COLO668 (cell line): ENCODE results near the gene HDDC3.

Source experiments
- DNase-seq: peaks from one replicate; lab custom pipeline; 2025; ENCODE audit not compliant: unreplicated experiment; lab: John Stamatoyannopoulos, UW

The HDDC3 gene

DNA sequence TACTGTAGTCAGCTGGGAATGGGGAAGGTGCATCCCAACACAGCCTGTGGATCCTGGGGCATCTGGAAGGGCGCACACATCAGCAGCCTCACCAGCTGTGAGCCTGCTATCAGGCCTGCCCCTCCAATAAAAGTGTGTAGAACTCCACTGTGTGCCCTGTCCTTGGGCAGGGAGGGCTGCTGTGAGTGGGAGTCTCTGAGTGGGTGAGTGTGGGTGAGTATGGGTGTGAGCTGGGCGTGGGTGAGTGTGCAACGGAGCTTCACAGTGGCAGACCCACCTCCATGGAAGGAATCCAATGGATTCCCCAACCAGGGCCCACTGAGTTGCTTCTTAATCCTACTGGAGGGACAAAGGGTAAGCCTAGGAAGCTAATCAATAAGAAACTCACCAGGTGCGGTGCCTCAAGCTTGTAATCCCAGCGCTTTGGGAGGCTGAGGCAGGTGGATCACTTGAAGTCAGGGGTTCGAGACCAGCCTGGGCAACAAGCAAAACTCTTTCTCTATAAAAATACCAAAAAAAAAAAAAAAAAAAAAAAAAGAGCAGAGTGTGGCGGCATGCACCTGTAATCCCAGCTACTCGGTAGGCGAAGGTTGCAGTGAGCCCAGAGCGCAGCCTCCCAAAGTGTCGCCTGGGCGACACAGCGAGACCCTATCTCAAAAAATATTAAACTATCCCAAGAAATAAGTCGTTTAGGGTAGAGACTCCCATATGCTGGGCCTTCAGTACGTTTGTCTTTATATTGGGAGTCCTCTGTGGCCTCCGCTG is 21.8 kb upstream of the HDDC3 start:
- DNase-seq, result no peak

DNA sequence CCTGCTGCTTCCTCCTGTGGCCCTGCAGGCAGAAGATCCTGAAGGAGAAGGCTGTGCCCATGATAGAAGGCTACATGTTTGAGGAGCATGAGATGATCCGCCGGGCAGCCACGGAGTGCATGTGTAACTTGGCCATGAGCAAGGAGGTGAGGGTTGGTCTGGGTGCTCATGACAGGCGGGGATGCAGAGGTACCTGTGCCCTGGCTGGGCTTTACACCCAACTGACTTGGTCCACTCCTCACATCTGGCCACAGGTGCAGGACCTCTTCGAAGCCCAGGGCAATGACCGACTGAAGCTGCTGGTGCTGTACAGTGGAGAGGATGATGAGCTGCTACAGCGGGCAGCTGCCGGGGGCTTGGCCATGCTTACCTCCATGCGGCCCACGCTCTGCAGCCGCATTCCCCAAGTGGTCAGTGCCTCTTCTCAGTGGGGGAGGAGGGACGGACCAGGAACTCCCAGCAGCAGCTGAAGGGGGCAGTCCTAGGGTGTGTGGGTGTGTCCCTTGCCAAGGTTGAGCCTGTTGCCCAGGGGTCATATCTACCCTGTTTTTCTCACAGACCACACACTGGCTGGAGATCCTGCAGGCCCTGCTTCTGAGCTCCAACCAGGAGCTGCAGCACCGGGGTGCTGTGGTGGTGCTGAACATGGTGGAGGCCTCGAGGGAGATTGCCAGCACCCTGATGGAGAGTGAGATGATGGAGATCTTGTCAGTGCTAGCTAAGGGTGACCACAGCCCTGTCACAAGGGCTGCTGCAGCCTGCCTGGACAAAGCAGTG is 20.7 kb upstream of the HDDC3 start:
- no peak for DNase-seq

DNA sequence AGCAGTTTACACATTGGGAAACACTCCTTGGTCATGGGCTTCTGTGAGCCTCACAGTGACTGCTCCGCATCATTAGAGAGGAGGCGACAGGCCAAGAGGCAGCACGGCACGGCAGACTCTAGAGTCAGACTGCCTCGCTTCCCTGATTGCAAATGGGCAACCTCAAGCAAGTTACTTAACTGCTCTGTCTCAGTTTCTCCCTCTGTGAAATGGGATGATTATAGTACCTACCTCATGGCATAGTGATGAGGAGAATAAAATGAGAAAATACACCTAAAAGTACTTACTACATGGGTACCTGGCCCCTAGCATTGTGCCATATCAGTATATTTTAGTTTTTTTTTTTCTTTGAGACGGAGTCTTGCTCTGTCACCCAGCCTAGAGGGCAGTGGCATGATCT is 18.3 kb upstream of the HDDC3 start:
- no peak for DNase-seq

DNA sequence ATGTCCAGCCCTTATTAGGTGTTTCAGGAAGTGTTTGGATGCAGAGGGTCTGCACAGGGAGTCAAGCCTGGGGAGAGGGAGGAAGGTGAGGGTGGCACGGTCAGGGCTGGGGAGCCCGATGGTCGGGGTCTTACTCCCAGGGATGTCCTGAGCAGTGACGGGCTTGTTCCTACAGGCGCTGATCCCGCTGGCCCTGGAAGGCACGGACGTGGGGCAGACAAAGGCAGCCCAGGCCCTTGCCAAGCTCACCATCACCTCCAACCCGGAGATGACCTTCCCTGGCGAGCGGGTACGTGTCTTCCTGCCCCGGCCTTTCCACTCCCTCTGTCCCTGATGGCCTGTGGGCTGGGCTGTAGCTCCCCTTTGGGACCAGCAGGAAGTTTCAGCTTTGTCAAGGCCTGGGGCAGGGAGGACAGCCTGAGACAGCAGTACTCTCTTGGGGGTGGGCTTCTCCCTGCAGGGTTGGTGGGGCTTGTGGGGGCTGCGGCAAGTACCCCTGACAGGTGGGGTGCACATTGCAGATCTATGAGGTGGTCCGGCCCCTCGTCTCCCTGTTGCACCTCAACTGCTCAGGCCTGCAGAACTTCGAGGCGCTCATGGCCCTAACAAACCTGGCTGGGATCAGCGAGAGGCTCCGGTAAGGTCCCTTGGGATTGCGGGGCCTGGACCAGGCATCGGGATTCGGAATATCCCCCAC is 17.8 kb upstream of the HDDC3 start:
- no peak for DNase-seq

DNA sequence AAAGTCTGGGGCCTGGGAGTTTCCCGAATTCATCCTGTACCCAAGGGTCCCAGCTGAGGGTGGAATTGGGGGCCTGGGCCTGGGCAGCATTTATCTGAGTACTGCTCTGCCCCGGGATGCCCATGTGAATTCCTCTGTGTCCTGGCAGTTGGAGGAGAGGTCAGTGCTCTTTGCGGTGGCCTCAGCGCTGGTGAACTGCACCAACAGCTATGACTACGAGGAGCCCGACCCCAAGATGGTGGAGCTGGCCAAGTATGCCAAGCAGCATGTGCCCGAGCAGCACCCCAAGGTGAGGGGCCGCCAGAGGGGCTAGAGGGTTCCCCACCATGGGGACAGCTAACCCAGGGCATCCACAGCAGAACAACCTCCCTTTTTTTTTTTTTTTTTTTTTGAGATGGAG is 16.2 kb upstream of the HDDC3 start:
- no peak for DNase-seq

DNA sequence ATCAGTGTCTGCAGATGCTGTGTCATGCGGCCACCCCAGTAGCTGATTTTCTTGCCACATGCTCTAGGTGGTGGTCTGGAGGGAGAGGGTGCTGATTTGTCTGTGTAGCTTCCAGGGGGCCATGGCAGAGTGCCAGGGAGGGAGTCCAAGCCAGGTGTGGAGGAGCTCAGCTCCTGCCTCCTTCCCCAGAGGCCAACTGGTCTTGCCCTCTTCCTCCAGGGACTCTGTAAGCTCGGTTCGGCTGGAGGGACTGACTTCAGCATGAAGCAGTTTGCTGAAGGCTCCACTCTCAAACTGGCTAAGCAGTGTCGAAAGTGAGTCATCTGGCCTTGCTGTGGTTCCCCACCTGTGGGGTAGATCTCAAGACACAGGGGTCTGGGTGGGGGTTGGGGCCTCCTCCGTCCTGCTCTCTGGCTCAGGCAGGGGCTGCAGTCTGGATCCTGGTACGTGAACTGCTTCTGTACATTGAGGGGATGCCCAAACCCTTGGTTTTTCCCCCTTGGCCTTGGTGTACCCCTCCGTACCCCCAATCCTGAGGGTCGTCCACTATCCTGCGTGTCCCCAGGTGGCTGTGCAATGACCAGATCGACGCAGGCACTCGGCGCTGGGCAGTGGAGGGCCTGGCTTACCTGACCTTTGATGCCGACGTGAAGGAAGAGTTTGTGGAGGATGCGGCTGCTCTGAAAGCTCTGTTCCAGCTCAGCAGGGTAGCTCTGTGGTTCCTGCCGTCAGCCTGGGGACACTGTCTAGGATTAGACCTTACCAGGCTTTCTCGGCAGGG is 15.4 kb upstream of the HDDC3 start:
- DNase-seq, result no peak

DNA sequence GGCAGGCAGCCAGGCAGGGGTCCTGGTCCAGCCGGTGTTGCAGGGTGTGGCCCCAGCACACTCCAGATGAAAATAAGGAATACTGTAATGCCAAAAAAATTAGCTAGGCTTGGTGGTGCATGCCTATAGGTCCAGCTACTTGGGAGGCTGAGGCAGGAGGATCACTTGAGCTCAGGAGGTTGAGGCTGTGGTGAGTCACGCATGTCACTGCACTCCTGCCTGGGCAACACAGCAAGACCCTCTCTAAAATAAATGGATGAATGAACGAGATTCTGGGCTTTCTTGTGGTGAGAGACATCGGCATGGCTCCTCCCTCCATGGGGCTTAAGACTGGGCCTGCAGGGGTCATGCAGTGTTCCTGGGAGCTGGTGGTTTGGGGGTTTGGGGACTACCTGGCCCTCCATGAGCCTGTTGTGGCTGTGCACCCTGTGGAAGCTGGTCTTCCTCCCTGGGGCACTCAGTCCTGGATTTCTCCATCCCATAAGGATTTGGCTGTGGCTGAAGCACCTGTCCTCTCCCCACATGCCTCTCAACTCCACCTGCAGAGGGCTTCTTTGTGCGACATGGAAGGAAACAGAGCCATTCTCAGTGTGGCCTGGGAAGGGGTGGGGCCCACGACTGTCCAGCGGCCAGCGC is 14.7 kb upstream of the HDDC3 start:
- no peak for DNase-seq

DNA sequence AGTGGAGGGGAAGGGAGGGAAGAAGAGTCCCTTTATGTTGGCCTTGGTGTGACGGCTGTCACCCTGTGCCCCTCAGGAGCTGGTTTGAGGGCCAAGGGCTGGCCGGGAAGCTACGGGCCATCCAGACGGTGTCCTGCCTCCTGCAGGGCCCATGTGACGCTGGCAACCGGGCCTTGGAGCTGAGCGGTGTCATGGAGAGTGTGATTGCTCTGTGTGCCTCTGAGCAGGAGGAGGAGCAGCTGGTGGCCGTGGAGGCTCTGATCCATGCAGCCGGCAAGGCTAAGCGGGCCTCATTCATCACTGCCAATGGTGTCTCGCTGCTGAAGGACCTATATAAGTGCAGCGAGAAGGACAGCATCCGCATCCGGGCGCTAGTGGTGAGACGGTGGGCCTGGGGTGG is 14.2 kb upstream of the HDDC3 start:
- no peak for DNase-seq

DNA sequence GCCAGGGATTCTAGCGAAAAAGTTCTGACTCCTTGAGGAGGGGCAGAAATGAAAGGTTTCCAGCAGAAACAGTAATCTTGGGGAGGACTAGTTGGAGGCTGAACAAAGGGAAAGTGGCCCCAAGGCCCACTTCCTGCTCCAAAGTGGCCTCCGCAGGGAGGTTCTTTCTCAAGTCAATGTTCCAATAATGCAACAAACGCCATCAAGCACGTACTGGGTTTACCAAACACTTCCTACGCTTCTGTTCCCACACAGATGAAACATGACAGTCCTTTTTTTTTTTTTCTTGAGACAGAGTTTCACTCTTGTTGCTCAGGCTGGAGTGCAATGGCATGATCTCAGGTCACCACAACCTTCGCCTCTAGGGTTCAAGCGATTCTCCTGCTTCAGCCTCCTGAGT is 12.7 kb upstream of the HDDC3 start:
- DNase-seq, result no peak

DNA sequence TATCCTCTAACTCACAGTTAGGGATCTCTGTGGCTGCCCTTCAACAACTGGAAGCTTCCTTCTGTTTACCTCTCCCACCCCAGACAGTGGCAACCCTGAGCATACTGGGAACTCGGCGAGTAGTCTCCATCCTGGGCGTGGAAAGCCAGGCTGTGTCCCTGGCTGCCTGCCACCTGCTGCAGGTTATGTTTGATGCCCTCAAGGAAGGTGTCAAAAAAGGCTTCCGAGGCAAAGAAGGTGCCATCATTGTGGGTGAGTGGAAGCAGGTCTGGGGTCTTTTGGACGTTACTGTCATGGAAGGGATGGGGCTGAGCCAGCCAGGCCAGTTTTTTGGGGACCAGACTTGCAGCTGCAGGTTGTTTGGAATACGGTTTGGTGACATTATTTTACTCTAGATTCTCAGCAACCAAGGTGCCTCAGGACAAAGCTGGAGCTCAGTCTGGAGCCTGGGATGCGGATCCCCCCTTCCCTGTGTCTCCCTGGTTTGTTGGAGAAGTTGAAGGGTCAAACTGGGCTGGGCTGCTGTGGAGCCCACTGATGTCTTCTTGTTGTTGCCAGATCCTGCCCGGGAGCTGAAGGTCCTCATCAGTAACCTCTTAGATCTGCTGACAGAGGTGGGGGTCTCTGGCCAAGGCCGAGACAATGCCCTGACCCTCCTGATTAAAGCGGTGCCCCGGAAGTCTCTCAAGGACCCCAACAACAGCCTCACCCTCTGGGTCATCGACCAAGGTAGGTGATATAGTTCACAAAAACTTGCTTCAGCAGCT is 10.2 kb upstream of the HDDC3 start:
- no peak for DNase-seq

DNA sequence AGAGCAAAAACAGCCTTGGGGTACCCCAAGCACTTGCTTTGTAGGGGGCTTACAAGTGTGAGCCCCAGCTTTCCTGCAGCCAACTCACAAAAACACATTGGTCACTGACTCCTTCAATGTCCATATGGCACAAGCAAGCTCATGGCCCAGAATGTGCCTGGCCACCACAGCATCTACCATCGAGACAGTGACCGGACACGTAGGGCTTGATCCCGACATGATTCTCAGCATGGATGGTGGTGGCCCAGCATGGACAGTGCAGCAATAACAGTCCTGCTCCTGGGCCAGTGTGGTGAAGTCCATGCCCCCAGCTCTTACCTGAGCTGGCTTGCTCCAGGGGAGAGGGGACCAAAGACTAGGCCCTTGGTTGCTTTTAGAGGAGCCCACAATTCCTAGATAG is 8.7 kb upstream of the HDDC3 start:
- DNase-seq, result no peak

DNA sequence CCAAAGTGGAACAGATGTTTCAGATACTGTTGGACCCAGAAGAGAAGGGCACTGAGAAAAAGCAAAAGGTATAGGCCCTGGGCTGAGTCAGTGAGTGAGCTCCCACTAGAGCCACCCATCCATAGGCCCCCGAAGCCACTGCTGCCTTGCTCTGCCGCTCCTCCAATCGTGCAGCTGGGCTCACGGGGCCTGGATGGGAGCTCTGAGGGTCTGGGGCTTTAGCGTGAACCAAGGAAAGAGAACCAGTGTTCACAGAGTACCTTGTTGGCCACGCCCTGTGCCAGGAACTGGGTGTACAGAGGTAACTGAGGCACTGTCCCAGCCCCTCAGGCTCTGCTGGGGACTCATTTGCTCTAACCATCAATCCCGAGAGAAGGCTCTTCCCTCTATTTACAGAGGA is 7.4 kb upstream of the HDDC3 start:
- no peak for DNase-seq

DNA sequence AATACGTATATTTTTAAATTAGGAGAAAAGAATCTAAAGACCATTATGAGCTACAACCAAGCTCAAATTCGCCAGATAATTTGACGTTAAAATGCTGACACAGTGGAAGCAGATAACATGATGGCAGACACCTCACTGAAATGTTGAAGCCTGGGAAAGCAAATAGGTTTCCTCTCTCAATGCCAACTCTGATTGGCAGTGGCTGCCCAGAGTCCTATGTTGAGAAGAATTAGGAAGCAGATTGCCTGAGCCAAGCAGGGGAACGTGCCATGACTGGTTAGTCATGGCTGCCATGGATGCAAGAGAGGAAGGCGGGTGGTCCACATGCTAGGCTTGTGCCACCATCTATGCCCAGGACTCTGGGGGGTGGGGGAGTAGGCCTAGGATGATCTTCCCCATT is 5.9 kb upstream of the HDDC3 start:
- no peak for DNase-seq

DNA sequence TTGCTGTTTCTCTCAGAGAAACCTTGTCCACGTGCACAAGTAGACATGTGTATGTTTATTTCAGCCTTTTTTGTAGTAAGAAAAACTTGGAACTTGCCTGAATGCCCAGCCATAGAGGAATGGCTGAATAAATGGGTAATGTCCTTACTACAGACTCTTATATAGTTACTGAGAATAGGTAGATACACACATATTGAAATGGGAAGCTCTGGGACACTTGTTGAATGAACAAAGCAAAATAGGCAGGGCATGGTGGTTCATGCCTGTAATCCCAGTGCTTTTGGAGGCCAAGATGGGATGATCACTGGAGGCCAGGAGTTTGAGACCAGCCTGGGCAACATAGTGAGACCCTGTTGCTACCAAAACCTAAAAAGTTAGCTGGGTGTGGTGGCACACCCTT is 4.5 kb upstream of the HDDC3 start:
- DNase-seq, result no peak

DNA sequence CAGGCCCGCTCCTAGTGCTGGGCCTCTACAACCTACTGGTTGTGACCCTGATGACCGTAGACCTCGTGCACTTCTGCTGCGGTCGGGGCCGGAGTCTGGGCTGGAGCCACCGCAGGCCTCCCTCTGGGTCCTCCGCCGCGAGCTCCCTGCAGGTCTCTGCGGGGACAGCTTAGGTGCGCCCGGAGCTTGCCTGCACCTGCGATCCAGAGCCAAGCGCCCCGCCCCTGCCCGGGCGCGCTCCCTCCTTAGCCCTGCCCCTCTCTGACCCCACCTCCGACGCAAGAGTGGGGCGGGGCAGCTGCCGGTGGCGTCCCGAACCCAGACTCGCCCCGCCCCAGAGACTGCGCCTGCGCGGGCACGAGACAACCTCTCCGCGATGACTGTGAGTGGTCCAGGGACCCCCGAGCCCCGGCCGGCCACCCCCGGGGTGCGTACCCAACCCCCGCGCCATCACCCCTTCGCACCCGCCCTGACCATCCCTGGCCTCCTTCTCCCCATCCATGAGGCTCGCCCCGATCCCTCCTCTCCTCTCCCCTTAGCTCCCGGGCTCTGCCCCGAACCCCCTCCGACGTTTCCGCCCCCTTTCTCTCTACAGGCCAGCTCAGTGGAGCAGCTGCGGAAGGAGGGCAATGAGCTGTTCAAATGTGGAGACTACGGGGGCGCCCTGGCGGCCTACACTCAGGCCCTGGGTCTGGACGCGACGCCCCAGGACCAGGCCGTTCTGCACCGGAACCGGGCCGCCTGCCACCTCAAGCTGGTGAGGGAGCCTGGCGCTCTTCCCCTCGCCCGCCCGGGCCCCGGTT is 2.8 kb upstream of the HDDC3 start, which contains the start of gene UNC45A:
UNC45A (plus strand) TSS at position 337 of the 803 bp plus-strand sequence; CDS start at position 377, 40 bp downstream.
- peak; percentile 97 for DNase-seq

DNA sequence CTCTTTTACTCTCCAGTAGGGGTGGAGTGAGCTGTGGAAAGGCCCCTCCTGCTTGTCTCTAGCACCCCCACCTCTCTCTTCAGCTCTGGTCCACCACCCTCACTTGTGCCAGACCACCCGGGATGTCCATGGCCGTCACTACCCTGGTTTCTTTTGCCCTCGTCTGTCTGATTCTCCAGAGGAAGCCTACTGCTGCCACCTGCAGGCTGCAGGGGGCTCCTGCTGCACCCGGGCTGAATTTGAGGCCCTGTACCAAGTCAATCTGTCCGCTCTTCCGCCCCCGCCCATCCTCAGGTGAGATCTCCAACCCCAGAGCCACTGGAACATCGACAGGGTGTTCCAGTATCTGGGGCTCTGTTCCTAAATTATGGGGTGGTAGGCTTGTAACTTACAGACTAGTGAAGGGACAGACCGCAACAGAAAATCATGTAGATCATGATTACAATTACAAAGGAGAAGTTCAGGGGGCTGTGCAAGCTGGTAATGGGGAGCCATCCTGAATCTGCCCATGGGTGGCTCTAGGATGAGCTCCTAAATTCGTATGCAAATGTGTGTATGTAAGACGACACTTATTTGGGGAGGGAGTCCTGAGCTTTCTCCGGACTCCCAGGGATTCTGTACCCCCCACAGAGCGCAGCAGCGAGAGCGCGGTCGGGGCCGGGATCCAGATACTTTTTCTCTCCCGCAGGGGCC is 2.1 kb upstream of the HDDC3 start:
- DNase-seq, result peak; percentile 91

DNA sequence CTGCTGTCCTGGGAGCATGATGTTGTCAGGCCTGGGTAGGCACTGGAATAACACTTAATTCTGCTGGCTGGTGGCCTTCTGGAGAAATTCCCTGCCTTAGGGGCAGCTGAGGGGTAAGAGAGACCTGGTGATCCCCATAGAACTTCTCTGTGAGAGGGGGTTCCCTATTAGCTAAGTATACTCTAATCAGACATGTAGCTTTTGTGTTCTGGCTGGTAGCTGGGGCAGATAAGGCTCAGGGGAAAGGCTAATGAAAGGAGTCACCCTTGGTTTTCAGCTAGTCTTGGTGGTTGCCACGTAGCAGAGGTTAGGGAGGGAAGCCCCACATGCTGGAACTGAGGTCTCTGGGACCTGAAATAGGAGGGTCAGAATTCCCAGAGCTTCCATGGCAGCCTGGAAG is 952 bp upstream of the HDDC3 start:
- no peak for DNase-seq

DNA sequence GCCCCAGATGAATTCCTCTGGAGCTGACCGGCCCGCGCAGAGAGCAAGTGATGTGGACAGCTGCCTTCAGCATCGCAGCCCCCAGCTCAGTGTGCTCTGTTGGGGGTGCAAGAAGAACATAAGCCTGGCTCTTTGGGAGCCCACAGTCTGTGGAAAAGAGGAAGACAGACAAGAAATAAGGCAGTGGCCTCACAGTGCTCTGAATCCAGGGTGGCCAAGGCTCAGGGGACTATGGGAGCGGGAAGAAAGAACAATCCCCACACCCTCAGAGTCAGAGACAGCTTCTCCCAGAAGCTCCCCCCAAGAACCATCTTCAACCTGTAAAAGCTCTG is 277 bp upstream of the HDDC3 start:
- DNase-seq, result no peak

DNA sequence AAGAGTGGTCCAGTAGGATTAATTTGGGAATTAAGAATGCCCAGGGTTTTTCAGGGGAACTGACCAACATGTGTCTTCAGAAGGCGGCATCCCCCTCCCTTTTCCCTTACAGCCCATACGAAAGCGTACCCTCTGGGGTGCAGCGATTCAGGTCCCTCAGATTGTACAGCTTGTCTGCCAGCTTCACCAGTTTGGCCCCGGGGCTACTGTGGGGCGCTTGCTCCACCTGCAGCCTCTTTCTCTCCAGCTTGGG is 848 bp downstream of the HDDC3 start:
- no peak for DNase-seq
